Aorta (tissue), 4 donors: ENCODE data around the gene TCAF1. TPM values are rescaled to one million over a fixed set of nuclear protein-coding genes. Genes with fewer than 3 reads are reported as not detected.

Experiments used
- polyA plus RNA-seq, 2 donors: library from polyadenylated mRNA; stranded (reverse); fragments of 200-250 nt; gene quantifications; one replicate each; pipeline ENCODE4 v1.2.3, GENCODE V29; 2013
- total RNA-seq, 2 donors: library from RNA; stranded (reverse); fragmentation: NEBNext Ultra II Directional; extraction: Animal tissue kit (Norgen Biotek cat#: 25700); gene quantifications; one replicate each; pipeline ENCODE4 v1.2.1, GENCODE V29; 2021
- donor health status: healthy with polysubstance abuse.
- donor health status: Bipolar disorder and iron deficiency.
- donor health status: DM: no; HTN: no; CAD: no.
- donor health status: DM: yes; HTN: yes; CAD: no.

Gene TCAF1
- total and polyA plus RNA-seq, 4 donors: 7.5 to 58.6 (median 28.3) TPM

Other genes with a start within 250 kb of the TCAF1 start
- 1 to 10 TPM in 1 of 2 donors, under 1 TPM in 1; 0.36 to 1.2 TPM for gene CTAGE6, start 144.5 kb downstream of the TCAF1 start, total RNA-seq
- gene CTAGE6, start 144.5 kb downstream of the TCAF1 start, polyA plus RNA-seq: under 1 TPM in 1 of 2 donors, not detected in 1; 0.15 TPM
- not detected for gene OR2F2, start 33.1 kb upstream of the TCAF1 start, total RNA-seq
- not detected for gene OR2F2, start 33.1 kb upstream of the TCAF1 start, polyA plus RNA-seq
- gene OR2F1, start 52.7 kb upstream of the TCAF1 start, total RNA-seq: not detected
- gene OR2F1, start 52.7 kb upstream of the TCAF1 start, polyA plus RNA-seq: not detected
- not detected for gene OR6B1, start 98.1 kb upstream of the TCAF1 start, total RNA-seq
- not detected for gene OR6B1, start 98.1 kb upstream of the TCAF1 start, polyA plus RNA-seq
- gene OR2A5, start 146.8 kb upstream of the TCAF1 start, total RNA-seq: not detected
- not detected for gene OR2A5, start 146.8 kb upstream of the TCAF1 start, polyA plus RNA-seq
- not detected for gene OR2A25, start 167.6 kb upstream of the TCAF1 start, total RNA-seq
- gene OR2A25, start 167.6 kb upstream of the TCAF1 start, polyA plus RNA-seq: not detected
- gene OR2A12, start 184.1 kb upstream of the TCAF1 start, total RNA-seq: not detected
- gene OR2A12, start 184.1 kb upstream of the TCAF1 start, polyA plus RNA-seq: not detected
- gene OR2A2, start 207.4 kb upstream of the TCAF1 start, total RNA-seq: not detected
- not detected for gene OR2A2, start 207.4 kb upstream of the TCAF1 start, polyA plus RNA-seq
- gene OR2A14, start 221.0 kb upstream of the TCAF1 start, total RNA-seq: not detected
- gene OR2A14, start 221.0 kb upstream of the TCAF1 start, polyA plus RNA-seq: not detected